Activated T-cell treated with anti-CD3 and anti-CD28 coated beads, Interleukin-2, amount 50 U/mL, for 48 hours (primary cell): Measurements from ENCODE around the gene PLEKHA7.
"Not testable (repeated sequence)": the region's sequence is repeated elsewhere in the genome, so short reads cannot be mapped to it uniquely, and the experiment has no call there.

Experiments
- DNase-seq, 2 experiments: peaks; one replicate each; pipeline ENCODE4 v3.0.0-alpha.2; 2020

Gene PLEKHA7

DNA sequence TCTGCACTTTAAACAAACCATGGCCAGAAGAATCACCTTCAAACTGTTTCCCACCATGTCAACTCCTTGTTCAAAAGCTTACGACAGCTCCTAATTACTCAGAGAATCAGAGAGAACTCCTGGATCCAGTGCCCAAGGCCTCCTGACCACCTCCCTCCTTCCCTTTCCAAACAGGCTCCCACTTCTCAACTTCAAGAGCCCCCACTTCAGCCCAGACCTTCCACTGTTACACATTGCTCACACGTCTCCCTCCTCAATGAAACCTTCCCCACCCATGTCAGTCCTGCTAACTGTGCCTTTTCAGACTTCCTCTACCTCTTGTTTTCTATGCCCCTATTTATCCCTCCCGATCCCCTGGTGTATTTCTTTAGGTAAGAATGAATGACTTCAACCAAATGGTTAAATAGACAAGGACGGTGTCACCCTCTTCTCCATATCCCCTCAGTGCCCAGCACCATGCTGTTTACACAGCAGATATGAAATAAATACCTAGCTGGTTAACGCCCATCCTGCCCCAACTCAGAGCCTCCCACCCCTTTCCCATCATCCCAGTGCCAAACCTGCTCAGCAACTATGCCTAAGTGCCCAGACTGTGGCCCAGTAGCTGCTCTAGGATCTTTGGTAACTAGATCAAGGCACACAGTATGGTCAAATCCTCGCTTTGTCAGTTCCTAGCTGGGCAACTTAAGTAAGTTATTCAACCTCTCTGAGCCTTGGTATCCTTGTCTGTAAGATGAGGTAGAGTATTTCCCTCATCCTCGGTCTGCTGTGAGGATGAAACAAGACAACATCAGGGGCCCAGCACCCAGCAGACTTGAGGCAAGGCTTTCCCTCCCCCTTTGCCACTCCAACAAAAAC lies 36.8 kb downstream of the PLEKHA7 start:
- DNase-seq: no peak

DNA sequence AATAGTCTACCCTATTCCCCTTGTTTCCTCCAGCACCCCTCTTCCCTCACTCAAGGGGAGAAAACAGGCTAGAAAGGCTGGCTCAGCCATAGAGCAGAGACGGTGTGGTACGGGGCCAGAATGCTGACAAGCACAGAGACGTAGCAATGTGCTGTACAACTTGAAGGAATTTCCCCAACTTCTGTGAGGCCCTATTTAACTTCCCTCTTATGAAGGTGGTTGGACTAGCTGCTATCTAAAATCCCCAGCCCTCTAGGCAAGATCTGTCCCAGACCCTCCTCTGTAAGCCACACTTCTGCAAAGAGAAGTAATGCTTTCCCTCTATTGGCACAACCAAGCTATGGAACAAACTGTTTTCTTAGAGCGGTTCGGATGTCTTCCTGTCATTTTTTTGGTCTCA lies 37.8 kb downstream of the PLEKHA7 start:
- DNase-seq: no peak

DNA sequence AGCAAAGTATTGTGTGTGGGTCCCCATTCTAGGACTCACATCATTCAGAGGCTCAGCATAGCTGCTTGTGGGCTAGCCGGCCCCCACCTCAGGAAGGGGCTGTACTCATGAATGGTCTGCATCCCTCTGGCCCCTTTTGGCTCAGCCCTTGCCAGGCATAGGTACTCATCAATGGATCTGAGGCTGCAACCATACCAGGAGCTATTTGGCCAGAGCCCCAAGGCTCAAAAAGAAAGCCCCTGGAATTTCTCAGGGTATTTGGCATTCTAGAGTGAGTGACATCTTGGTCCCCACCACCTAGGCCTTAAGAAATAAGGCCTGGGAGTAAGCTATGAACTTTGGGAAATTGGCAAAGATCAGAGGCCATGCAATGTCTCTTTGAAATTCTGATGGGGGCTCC lies 38.3 kb downstream of the PLEKHA7 start:
- DNase-seq: no peak

- no peak for DNase-seq
These were observed 40.8 kb downstream of the PLEKHA7 start for GRCh38 chr11:16973338-16973964.

DNA sequence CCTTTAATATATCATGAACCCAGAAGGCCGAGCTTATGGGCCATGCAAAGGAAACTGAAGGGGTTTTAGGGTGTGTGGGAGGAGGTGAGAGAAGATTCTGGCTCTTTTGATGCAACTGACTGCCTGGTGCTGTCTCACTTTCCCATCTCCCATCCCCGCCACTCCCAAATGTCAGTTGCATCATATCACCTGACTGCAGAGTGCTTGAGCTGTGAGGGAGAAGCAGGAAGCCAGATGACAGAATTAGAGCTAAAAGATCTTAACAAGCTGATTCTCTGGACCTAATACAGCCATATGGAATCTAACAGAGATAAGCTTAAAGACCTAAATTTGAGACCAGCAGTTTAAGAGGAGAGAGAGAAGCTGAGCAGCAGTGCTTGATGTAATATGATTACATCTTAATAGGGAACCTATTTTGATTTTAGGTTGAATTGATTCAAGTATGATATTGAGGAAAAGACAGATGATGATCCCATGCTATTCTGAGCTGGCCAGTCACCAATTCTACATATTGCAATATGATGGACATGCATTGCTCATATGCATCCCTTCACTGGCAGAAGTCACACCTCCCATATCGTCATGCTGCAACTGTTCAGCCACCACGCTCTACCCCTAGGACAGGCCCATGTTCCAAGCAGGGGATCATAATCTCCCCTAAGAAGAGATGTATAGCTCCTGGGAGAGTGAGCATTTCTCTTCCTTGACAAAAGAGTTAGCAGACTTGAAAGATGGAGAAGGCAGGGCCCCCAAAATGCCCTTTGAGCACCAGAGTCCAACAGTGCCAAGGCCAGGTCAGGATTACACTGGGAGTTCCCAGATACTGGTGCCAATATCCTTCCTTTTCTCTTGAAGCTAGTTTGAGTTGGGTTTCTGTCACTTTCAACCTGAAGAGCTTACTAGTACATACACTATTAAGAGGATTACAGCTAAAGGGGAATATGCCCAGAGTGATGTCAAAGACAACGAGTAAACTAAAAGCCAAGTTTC lies 44.9 kb downstream of the PLEKHA7 start:
- no peak for DNase-seq

DNA sequence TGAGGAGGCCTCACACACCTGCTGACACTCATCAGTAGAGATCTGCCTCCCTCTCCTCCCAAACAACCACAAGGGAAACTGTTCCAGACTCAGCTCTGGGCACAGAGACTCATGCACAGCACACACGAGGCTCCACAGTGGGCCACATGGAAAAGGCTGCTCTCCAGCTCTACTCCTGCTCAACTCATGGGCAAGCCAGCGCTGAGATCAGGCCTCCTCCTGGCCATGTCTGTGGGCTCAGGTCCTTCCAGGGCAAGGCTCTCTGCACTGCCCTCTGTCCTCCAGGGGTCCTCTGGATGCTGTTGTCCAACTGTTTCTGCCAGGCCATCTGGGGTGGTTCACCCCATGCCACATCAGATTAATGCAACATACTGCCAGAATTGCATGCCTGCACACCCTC lies 46.0 kb downstream of the PLEKHA7 start:
- DNase-seq: no peak

- DNase-seq: no peak
These were observed 47.1 kb downstream of the PLEKHA7 start for GRCh38 chr11:16966930-16967671.

DNA sequence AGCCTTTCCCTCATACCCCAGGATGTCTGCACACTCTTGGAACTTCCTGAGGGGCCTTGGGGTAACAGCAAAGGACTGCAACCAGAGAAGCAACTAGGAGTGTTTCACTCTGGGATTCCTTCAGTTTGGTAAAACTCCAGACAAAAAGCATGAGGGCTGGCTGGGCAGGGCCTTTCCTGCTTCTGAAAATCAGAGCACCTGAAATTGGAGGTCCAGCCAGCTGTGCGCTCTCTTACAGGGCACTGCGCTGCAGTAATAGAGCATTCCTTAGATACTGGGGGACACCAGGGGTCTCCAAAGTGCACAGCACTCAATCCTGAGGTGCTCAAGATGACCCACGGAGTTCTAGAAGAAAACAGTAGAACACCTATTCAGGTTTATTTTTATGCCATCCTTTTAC lies 49.7 kb downstream of the PLEKHA7 start:
- no peak for DNase-seq

GRCh38 chr11:16963316-16963876 lies 50.8 kb downstream of the PLEKHA7 start:
- DNase-seq: no peak

DNA sequence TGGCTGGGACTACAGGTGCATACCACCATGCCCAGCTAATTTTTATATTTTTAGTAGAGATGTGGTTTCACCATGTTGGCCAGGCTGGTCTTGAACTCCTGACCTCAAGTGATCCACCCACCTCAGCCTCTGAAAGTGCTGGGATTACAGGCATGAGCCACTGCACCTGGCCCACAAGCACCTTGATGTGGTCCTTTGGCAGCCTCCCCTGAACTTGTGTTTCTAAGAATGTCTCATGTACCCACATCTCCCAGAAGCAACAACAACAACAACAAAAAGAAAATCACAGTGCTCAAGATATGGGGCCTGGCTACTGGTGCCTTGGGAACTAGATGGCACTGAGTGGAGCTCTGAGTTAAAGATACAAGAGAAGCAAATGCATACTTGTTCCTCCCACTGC lies 51.6 kb downstream of the PLEKHA7 start:
- not testable (repeated sequence) for DNase-seq

DNA sequence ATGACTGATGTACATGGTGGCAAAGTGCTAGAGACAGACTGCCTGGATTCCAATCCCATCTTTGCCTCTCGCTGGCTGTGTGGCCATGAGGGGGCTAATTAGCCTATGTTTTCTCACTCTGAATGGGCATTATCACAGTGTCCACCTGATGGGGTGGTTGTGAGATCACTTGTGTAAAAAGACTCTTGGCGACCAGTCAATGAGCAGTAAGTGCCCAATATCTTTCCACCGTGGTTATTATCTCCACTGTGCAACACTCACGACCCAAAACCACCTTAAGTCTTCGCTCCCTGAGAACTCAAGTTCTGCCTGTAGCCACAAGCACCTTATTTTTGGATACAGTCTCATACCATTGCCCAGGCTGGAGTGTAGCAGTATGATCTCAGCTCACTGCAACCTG lies 52.1 kb downstream of the PLEKHA7 start:
- no peak for DNase-seq

GRCh38 chr11:16960250-16960649 lies 54.0 kb downstream of the PLEKHA7 start:
- no peak for DNase-seq

- DNase-seq: no peak
These were observed 54.6 kb downstream of the PLEKHA7 start for GRCh38 chr11:16959602-16960001.

DNA sequence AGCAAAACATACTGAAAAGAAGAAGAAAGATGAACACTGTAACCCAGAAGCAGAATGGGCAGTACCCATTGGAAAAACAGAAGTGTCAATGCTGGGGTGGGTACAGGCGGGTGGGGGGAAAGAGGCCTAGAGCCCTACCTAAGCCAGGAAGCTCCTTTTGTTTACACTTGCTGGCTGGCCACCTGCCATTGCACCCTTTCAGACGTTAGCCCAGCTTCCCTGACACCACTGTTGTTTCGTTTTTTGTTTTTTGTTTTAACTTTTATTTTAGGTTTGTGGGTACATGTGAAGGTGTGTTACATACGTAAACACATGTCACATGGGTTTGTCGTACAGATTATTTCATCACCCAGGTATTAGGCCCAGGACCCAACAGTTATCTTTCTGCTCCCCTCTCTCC lies 55.4 kb downstream of the PLEKHA7 start:
- DNase-seq: no peak

DNA sequence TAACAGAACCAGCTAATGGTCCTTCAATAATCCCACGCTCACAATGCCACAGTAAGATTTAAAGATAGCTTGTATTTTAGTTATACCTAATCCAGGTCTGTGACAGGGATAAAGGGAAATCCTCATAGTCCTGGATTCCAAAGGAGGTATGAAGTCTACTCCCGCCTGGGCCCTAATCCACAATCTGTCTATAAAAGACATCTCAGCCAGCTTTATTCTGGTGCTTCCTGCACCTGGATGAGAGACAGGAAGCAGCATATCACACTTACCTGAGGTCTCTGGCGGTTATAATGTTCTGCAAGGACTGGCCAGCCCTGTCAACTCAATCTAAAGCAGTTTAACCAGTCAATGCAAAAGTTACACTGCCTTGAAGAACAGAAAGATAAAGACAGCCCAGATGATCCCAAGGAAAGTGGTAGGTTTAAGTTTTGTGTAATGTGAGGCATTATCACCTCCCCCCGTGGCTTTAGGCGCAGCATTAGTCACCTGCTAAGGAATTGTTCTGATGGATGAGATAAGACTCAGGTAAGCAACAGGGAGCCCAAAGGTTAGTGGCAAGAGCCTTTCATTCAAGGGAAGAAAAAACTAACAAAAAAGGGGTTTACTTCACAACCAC lies 57.6 kb downstream of the PLEKHA7 start:
- no peak for DNase-seq

DNA sequence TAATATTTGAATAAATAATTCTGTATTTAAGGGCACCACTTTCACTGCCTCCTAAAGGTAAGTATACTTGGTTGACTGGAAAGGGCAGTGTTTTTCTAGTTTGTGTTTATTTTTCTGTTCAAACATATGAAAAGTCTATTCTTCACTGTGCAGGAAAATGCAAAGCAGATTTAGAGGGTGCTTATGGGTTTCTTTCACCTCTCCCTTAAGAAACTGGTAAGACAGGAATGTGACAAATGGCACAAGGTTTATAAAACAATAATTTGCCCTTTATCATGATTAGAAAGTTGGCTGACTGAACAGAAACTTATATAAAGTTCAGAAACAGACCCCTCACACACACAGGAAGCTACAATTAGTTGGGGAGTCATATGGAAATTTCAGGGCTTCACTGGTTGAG lies 60.6 kb downstream of the PLEKHA7 start:
- DNase-seq: no peak

DNA sequence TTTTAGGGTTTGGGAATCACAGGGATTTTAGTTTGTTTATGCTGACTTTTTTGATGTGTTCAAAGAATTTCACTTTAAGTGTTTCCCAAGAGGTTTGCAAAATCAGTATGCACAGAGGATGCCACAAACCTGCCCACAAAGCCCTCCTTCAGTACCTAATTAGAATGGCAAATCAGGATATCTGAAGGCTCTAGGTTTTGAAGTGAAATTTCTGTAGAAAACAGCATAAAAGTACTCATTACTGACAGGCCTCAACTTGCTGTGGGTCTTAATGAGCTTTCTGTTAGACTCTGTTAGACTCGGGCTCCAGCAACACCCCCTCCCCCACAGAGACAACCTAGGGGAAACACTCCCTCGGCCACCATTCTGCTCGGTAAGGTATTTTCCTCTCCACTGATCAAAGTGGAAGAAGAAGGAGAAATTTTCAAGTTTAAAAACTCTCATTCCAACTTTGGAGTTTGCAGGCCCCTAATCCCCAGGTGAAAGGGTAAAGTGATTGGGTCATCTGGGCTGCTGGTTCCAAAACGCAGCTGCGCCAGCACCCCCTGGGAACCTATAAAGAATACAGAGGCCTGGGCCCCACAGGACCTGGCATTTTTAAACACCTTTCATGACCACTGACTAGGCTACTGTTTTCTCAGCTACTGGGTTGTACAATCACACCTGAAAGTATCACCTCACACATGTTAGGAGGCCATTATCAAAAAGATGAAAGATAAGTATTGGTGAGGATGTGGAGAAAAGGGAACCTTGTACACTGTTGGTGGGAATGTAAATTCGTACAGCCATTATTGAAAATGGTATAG lies 67.5 kb downstream of the PLEKHA7 start:
- DNase-seq: no peak

- DNase-seq: peak; percentile 60 to 68
These were observed 68.3 kb downstream of the PLEKHA7 start for GRCh38 chr11:16945671-16946469.

DNA sequence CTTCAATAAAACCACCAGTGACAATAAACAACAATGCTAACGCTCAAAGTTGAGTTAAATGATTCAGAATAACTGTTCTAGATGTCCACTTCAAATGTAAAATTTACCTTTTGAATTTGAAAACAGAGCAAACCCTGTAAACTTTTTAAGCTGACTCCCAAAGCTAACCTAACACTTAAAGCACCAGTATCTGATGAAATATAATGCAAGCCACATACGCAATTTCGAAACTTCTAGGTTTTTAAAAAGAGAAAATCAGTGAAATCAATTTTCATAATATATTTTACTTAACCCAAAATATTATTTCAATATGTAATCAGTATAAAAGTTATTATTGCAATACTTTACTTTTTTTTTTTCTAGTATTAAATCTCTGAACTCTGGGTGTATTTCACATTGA lies 71.3 kb downstream of the PLEKHA7 start:
- DNase-seq: no peak

GRCh38 chr11:16942342-16942741 lies 71.9 kb downstream of the PLEKHA7 start:
- DNase-seq: no peak
